GM18867 (cell line): ENCODE data around the gene PALLD.

Source experiments
- ATAC-seq: cut with Tn5 transposase; IDR thresholded peaks from one replicate; pipeline ENCODE4 v1.9.1; 2021; ENCODE audit warnings: mild to moderate bottlenecking, moderate library complexity; ENCODE audit not compliant: unreplicated experiment

PALLD gene

DNA sequence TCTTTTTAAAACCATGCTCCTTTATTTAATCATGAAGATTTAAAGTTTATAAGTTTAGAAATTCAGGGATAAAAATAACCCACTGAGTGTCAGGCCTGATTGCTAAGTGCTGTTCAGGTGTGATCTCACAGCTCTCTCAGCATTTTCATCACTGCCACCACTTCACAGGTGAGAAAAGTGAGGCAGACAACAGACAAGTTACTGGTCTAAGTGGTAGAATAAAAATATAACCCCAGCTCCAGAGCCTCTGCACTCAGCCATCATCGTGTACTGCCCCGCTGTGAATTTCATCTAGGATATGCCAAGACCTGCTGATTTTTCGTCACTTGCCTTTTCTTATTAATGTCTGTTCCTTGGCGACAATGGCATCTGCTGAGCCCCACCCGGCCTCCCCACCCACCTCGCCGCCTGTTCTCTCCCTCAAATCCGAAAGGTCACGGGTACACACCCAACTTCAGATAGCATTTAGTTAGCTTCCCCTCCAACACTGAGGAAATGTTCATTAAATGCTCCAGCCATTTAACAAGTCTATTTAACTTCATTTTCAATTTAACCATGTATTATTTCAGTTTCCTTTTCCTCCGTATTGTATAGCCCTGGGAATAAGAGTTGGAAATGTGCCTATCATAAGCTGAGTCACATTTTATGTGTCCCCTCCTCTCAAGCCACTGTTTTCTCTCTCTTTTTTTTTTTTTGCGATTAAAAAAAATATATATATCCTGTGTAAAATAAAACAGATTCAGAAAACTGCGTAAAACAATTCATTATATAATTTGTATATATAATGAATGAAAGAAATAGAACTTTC, 276.7 kb downstream of the PALLD start:
- ATAC-seq, result no peak

DNA sequence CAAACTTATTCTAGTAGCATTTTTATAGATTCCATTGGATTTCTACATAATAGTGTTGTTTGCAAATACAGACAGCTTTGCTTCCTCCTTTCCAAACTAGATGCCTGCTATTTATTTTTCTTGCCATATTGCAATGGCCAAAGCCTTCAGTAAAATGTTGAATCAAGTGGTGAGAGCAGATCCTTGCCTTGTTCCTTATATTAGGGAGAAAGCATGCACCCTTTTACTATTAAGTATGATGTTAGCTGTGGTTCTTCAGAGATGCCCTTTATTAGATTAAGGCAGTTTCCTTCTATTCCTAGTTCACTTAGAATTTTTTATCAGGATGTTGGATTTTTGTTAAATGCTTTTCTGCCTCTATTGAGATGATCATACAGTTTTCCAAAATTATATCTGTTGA, 279.5 kb downstream of the PALLD start:
- no peak for ATAC-seq

DNA sequence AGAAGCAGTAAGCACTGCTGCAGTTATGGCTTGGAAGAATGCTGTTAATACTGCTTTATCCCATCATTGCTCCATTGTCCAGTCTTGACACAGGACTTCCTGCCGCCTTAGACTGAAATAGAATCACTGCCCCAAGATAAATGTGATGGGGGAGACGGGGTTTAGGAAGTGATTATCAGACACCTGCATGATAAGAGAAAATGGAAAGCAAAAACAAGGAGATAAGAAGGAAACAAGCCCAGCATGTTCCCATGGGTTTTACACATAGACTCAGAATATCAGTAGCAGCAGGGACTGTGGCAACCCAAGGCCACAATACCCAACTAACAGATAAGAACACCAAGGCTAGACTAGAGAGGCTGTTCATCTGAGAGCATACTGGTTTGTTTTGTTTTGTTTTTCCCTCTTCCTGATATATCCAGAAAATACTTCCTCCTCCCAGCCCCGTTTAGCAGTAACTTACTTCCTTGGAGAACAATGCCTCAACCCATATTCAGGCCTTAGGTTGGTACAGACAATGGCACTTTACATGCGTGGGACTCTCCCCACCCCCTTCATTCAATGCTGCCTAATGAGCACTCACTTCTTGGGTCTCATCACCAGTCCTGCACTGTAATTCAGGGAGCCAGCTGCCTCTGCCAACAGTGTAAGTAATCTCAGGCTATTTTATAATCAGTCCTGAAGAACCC, 280.6 kb downstream of the PALLD start:
- no peak for ATAC-seq

DNA sequence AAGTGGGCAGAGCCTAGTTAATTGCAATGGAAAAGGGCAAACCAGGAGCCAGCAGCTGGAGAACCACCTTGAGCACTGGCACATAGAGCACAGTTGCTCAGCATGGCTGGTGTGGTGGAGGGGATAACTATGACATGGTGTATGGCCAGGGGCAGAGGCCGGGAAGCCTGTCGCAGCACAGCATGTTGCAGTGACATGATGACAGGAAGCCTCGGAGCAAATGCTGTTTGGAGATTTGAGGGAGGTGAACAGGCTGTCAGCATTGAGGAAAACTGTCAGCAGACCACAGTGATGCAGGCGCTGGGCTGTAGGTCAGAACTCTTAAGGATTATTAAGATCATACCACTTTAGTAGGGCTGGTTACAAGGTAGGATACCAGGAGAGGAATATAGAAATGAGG, 284.5 kb downstream of the PALLD start:
- ATAC-seq, result no peak

DNA sequence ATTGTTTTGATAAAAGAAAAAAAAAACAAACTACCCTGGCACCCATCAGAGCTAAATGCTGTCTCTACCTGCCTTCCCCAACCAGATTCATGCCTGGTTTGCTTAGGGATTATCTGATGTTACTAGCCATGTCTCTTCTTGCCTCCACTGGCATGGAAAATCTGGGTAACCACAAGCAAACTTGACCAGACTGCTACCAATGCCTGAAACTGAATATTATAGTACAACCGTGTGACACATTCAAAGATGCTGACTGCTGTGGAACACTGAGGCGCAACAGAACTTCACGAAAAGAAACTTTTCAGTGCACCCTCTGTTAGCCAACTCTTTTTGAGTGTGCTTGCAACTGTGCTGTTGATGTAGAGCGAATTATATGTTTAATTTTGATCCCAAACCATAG, 285.1 kb downstream of the PALLD start:
- ATAC-seq, result no peak

DNA sequence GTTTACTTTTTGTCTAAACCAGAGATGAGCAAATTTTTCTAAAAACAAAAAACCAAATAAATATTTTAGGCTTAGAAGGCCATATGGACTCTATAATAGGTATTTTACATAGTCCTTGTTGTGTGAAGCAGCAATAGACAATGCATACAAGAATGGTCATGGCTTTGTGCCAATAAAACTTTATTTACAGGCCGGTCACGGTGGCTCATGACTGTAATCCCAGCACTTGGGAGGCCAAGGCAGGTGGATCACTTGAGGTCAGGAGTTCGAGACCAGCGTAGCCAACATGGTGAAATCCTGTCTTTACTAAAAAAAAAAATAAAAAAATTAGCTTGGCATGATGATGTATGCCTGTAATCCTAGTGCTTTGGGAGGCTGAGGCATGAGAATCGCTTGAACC, 285.6 kb downstream of the PALLD start:
- no peak for ATAC-seq

DNA sequence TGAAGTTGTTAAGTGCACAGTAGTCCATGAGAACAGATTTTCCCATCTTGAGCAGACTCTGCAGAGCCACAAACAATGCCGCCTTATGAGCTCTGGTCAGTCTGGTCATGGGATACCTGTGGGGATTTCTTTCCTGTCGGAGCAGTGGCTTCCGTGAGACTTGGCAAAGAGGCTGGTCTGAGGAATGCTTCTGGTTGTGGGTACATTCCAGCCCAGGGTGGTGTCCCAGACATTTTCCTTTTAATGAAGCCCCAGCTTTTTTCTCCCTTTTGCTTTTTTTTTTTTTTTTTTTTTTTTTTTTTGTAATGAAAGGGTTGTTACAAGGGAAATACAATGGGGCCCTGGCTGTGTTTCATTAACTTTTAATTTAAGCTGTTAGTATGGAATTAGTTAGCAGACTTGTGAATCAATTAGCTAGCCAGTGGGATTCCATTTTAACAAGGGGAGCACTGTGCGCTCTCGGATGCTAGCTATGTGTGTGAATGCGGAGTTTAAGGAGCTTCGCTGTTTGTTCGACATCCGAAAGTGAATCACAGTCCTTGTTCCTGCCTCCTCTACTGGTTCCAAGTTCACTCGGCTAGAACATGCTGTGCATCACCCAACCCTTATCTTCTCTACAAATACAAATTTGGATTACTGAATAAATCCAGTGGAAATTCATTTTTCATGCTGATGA, 288.1 kb downstream of the PALLD start:
- no peak for ATAC-seq

DNA sequence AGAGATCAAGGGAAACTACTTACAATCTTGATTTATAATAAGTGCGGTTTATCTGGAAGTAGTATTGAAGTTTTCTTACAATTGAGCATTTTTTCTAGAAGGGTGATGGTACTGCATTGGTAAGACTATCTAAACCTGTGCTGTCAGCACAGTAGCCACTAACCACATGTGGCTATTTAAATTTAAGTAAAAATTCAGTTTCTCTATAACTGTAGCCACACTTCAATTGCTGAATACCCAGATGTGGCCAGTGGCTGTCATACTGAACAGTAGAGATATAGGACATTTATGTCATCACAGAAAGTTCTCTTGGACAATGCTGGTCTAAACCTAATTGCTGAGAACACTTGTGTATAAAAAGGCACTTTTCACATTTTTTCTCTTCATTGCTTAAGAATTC, 290.5 kb downstream of the PALLD start:
- ATAC-seq, result no peak

DNA sequence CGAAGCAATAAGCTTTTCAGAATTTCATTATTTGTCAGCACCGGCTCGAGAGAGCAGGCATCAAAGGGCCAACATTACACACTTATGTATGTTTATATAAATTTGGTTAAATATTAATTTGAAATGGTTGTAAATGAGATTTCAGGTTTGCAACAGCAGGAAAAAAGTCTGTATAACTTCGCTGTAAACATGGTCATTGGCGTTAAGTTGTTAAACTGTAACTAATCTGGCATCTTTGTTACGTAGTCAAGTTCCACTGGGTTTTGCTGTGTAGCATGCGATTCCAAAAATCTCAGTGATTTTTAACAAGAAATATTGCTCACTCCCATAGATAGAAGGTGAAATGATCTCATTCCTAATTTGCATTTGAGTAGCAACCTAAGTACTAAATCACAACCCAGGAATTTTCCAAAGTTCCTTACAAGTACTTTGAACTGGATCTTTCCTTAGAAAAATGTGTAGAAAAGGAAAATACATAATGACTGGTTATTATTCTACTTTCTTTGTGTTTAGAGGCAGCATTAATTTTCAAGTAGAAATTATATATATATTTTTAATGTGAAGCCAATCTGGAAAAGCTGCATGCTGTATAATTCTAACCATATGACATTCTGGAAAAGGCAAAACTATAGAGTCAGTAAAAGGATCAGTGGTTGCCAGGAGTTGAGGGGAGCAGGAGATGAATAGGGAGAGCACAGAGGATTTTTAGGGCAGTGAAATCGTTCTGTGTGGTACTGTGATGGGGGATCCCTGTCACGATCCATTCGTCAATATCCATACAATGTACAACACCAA, 291.1 kb downstream of the PALLD start:
- ATAC-seq, result no peak

DNA sequence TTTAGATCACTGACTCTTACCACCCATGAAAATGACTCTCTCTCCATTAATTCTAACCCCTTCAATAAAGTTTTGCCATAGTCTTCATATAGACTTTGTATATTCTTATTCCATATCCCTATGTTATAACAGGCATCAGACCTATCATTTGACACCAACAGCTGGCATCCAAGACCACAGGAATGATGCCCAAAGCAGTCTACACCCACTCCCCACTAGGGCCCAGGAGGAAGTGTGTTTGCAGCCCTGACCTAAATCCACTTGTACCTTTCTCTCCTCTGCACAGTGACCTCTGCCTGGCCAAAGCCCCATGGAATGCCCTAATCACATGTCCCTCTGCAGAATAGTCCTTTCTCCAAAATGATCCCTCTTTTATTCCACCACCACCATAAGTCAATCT, 294.0 kb downstream of the PALLD start:
- no peak for ATAC-seq

DNA sequence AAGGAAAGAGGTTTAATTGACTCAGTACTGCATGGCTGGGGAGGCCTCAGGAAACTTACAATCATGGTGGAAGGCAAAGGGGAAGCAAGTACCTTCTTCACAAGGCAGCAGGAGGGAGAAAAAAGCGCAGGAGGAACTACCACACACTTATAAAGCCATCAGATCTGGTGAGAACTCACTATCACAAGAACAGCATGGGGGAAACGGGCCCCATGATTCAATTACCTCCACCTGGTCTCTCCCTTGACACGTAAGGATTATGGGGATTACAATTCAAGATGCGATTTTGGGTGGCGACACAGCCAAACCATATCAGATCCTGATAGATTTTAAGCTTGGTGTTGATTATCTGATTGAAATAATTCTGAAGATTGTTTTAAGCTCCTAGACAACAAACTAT, 294.5 kb downstream of the PALLD start:
- ATAC-seq, result no peak

DNA sequence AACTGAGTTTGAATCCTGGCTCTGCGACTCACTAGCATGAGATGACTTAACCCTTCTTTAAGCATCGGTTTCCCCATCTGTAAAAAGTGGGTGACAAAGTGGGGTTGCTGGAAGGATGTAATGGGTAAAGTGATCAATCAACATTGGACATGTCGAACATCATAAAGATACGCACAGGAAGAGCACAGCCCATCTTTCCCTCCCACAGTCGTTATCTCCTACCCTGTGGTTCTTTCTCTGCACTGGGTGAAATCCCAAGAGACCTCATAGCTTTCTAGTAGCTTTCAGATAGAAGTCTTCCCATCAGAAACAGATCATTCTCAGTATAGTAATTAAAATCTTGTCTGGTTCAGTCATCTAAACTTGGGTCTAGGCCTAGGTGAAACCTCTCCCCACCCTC, 296.7 kb downstream of the PALLD start:
- no peak for ATAC-seq

DNA sequence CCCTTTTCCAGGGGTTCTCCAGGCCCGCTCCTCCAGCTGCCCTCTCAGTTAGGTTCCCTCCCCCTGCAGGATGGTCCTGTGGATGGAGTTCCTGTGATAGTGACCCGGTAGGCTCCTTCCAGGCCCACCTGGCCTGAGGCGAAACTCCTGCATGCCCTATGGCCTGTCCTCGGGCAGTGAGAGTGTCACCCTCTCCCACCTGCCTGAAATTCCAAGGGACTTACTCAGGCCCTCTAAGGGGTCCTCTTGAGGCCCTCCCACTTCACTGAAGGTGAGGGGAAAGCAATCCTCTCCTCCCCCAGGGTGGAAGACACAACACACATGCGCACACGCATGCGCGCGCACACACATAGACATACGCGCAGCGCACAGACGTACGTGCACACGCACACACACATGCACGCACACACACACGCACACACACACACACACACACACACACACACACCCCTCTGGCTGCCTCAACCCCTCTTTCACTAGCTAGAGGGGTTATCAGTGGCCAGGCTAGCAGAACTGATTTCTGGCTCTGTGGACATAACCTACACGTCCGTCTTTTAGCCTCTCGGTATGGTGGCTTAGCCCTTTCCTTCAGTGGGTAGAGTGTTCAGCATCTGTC, 297.3 kb downstream of the PALLD start:
- no peak for ATAC-seq

DNA sequence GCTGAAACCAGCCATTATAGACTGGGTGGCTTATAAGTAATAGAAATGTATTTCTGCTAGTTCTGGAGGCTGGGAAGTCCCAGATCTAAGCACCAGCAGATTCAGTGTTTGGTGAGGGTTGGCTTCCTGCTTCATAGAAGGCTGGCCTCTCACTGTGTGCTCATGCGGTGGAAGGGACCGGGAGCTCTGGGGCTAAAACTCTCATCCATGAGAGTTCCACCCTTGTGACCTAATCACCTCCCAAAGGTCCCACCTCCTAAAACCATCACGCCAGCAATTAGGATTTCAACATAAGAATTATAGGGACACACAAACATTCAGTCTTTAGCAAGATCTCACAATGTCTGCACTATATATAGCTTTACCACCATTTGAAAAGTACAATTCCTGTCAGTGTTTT, 298.0 kb downstream of the PALLD start:
- ATAC-seq, result no peak

DNA sequence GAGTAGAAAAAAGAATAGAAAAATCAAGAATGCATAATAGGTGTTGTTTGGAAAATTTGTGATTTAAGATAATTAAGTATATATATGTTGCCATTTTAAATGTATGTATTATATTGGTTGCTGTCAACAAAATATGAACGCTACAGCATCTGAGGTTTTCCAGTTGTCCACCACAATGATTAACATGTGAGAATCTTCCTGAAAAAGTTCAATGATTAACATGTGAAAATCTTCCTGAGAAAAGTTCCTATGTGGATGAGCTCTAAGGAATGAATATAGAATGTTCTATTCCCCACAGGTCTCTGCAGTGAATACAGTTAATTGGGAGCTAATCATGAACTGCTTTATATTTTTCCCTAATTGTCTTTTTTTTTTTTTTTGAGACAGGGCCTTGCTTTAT, 298.5 kb downstream of the PALLD start:
- ATAC-seq, result no peak

DNA sequence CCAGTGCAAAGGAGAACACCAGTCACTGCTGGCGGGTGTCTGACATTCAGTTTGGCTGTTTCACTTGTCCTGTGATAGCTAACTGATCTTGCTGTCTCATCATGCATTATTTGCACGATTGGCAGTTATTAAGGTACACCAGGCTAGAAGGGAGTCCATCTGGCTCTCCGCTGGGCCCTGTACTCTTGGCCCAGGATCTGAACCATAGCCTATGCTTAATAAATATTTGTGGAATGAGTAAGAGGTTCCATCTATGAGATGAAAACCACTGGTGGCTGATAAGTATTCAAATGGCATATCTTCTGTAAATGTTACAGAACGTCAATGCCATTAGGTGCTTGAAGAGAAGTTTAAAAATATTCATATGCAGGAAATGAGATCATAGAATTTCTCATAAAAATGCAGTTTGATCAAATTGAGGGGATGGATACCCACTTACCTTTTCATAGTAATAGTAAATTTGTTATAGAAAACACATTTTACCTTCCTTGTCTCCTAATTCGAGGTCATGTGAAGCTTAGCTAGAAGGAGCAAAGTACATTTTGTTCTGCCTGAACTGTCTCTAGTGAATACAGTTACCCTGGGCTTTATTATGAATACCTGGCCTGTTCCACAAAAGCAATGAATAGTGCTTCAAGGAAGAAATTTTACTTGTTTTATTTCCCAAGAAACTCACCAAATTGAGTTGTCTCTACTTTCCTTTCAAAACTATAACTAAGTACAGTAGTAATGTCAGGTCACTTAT, 299.7 kb downstream of the PALLD start:
- ATAC-seq, result no peak

DNA sequence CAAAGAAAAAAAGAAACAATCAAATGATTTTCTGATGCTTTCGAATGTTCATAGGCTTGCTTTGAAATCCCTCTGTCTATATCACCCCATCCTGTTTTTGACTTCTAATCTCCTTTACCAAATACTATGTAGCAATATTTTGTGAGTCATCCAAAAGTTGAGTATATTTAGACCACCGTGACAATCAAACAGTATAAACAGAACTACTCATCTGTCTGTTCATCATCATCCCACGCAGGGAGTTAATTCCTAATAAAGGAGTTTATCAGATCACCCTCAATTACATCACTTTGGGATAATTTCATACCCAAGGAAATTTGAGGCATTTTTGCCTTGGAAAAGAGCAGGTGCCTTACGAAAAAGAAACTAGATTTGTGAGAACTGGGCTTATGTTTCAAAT, 300.3 kb downstream of the PALLD start:
- ATAC-seq, result no peak

DNA sequence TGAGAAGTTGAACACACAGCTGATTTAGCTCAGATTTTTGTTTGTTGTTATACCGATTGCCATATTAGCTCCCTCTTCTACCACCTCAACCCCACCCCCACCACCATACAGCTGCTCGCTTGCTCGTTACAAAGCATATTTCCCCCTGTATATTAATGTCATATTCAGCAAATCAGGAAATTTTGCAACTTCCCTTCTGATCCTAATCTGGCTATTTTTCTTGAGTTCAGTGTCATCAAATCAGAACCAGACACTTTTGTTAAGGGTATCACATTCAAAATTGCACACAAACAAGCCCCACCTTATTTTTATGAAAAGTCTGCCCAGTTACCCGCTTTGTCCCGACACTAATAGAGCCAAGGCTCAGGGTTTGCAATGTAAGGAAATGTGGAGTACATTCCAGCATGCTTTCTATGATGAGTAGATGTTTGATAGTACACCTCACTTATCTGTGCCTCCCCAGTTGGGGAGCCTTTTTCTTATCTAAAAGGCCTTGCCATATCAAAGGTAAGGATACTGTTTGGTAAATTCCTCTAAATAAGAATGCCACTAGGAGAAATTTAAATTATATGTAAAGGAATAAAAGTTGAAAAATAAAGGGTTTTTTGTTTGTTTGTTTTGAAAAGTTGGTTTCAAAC, 301.0 kb downstream of the PALLD start:
- no peak for ATAC-seq

DNA sequence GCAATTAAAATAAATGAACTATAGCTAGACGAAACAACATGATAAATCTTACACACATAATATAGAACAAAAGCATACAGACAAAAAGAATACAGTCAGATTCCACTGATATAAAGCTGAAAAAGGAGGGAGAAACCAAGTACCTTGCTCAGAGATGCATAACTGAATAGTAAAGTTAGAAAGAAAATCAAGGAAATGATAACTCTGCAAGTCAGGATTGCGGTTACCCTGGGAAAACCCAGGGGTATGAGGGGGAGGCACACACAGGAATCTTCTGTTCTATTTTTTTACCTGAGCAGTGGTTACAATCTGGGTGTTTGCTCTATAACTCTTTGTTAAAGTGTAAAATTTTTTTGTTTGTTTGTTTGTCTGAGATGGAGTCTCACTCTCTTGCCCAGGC, 304.1 kb downstream of the PALLD start:
- no peak for ATAC-seq

DNA sequence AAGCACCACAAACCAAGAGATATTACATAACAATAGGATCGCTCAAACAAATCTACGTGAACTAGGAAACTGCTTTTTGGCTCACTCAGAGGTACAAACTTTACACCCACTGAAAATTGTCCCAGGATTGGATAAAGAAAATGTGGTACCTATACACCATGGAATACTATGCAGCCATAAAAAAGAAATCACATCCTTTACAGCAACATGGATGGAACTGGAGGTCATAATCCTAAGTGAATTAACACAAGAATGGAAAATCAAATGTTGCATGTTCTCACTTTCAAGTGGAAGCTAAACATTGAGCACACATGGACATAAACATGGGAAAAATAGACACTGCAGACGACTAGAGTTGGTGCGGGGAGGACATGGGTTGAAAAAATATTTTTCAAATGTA, 305.4 kb downstream of the PALLD start:
- ATAC-seq, result no peak
